ENCODE results near the gene FCHSD2.

The FCHSD2 gene

DNA sequence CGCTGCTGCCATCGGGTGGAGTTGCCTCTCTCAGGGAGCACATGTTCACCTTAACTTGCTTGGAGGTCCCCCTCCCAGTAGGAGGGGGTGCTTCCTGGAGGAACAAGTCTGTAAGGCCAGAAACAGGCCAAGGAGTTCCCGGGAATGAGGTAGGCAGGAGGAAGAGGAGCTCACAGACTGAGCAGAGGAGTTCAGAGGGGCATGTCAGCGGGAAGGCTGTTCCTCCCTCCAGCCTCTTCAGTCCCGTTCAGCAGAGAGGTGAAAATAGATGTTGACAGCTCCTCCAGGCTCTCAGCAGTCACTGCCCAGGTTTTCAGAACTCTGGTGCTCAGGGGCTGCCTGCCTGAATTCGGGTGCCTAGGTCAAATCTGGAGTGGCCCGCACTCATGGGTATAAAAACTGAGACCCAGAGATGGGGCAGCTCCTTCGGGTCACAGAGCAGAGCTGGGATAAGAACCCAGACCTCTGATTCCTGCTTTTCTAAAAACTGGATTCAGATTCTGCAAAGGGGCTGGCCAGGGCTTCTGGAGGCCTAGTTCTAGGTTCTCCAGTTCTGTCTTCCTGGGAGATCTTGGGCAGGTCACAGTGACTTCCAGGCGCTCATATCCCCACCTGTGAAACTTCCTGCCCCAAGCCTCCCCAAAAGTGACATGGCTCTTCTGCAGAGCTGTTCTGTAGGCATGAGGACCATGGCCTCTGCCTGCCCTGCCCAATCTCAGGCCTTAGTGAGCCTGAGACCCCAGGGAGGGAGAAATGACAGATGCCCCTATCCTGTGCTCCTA is 309.6 kb downstream of the FCHSD2 start:
- no peak for DNase-seq

GRCh38 chr11:72831521-72832300 is 310.4 kb downstream of the FCHSD2 start:
- DNase-seq: peak; percentile 74 to 86 (median 82)

DNA sequence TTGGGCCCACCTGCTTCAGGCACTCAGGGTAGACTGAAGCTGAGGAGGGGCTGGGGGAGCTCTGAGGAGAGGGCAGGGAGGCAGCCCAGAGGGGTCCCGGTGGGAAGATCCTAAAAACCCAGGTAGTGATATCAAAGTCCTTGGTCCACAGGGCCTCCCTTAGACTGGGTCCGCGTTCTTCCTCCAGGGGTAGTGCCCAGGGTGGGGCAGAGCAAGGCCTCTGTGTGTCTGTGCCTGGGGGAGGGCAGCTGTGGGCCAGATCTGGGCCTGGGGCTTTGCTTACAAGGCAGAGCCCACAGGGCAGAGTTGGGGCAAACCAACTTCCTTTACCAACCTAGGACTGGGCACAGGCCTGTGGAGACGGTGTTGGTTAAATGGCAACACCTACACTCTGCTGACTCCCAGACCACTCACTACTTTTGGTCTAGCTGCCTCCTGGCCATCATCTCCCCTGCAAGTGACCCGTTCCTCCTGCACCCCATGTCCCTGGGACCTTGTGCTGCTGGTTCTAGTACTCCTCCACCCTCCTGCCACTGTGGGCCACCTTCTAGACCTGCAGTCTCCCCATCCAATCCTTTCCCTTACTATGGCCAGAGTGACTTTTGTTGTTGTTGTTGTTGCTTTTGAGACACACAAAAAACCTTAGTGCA is 312.1 kb downstream of the FCHSD2 start:
- DNase-seq: no peak

GRCh38 chr11:72829178-72829577 is 312.9 kb downstream of the FCHSD2 start:
- no peak for DNase-seq

GRCh38 chr11:72828692-72829101 is 313.4 kb downstream of the FCHSD2 start:
- no peak for DNase-seq

DNA sequence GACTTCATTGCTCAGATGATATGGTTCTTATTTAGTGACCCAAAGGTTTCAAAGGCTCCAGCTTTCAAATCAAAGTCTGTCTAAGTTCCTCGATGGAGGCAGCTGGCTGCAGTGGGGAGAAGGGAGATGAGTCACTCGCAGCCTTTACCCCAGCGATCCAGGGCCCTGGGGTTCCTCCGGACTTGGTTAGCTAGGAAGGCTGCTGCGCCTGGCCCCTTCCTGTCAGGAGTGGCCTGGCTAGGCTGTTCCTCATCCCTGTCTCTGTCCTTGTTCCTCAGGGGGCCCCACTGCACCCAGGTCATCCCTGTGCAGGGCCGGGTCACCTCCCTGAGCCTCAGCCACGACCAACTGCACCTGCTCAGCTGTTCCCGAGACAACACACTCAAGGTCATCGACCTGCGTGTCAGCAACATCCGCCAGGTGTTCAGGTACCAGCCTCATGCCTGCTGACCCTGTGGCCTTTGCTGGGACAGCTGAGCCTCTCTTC is 314.0 kb downstream of the FCHSD2 start:
- peak; percentile 67 to 82 (median 76) for DNase-seq

GRCh38 chr11:72827656-72828055 is 314.5 kb downstream of the FCHSD2 start:
- peak in 1 of 4 experiments; percentile 31 for DNase-seq

- DNase-seq: no peak
Measured at GRCh38 chr11:72826942-72827480, 315.1 kb downstream of the FCHSD2 start.

DNA sequence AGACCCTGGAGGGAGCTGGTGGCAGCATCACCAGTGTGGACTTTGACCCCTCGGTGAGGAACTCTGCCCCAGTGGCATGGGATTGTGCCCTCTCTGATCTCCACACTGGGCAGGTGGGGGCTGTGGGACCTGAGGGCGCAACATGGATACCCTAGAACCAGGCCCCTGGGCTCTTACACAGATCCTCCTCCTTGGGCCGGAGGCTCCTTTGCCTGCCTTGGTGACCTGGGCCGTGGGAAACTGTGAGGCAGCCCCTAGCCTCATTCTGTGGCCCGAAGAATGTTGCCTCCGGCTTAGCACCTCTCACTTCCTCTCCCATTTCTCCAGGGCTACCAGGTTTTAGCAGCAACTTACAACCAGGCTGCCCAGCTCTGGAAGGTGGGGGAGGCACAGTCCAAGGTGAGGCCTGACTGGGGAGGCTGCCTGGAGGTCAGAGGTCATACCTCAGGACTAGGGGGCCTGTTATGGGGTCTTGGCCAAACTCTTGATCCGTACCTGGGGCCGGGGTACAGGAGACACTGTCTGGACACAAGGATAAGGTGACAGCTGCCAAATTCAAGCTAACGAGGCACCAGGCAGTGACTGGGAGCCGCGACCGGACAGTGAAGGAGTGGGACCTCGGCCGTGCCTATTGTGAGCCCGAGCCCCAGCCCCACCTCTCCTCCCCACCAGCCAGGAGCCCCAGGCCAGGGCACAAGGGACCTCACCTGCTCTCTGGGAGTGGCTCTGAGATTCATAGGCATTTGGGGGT is 315.8 kb downstream of the FCHSD2 start:
- DNase-seq: no peak

DNA sequence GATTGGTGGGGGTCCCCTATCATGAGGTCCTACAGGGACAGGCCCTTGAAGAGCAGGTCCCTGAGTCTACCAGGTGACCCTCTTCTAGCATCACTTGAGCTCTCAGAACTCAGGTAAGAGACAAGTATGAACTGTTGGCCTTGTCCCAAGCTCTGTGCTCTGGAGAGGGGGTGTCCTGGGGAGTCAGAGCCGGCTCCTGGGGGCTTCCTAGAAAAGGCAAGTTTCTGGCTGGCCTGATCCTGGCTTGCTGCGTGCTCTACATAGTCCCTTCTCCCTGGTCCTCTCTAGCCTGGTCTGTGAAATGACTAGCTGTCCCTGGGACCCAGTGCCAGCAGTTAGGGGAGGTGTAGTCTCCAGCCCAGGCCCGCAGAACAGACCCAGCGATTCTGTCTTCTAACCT is 316.5 kb downstream of the FCHSD2 start:
- DNase-seq: no peak

DNA sequence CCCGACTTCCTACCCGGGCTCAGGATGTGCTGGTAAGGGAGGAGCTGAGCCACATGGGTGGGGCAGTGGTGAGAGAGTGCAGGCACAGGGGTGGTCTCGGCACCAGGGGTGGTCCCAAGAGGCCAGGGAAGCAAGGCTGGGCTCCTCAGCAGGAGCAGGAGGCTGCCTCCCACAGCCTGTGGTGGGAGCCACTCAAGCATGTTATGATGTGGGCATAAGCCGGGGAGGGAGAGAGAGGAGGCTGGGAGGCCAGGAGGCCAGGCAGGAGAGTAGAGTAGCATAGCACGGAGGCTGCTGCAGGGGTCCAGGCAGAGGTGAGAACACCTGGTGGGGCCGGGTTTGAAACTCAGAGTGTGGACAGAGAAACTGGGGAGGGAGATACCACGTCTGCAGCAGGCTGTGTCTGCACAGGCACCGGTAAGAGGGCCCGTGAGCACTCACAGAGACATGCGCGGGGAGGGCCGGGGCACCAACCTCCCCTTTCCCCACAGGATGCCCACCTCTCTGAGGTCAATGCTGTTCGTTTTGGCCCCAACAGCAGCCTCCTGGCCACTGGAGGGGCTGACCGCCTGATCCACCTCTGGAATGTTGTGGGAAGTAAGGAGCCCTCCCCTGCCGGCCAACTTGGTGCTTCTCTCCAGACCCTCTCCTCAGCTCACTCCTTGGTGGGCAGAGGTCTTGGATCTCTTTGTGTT is 317.2 kb downstream of the FCHSD2 start:
- DNase-seq: no peak

GRCh38 chr11:72824020-72824419 is 318.1 kb downstream of the FCHSD2 start:
- no peak for DNase-seq

DNA sequence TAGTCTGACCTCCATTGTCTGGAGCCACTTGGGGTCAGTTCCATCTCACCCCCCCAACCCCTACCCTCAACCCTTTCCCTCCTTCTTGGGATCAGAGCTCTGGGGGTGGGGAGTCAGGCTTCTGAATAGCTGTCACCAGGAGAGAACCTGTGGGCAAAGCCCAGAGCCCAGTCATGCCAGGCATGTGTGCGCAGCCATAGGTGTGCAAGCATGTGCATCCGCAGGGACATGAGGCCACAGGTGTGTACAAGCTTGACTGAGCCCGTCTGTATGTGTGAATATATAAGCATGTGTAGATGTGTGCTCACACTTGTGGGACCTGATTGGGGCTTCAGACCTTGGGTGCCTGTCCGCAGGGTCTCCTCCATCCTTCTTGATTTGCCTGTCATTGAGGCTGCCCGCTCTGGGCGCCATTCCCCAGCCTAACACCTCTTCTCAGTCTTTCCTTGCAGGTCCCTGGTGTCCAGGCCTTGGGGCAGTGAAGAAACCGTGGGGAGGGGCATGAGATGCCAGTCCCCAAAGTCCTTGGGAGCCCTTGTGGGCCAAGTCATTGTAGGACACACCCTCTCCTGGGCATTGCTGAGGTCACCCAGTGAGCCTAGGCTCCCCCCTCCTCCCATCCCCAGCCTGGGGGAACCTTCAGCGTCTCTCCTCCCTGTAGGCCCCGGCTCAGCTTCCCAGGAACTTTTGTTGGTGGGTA is 318.9 kb downstream of the FCHSD2 start:
- no peak for DNase-seq

DNA sequence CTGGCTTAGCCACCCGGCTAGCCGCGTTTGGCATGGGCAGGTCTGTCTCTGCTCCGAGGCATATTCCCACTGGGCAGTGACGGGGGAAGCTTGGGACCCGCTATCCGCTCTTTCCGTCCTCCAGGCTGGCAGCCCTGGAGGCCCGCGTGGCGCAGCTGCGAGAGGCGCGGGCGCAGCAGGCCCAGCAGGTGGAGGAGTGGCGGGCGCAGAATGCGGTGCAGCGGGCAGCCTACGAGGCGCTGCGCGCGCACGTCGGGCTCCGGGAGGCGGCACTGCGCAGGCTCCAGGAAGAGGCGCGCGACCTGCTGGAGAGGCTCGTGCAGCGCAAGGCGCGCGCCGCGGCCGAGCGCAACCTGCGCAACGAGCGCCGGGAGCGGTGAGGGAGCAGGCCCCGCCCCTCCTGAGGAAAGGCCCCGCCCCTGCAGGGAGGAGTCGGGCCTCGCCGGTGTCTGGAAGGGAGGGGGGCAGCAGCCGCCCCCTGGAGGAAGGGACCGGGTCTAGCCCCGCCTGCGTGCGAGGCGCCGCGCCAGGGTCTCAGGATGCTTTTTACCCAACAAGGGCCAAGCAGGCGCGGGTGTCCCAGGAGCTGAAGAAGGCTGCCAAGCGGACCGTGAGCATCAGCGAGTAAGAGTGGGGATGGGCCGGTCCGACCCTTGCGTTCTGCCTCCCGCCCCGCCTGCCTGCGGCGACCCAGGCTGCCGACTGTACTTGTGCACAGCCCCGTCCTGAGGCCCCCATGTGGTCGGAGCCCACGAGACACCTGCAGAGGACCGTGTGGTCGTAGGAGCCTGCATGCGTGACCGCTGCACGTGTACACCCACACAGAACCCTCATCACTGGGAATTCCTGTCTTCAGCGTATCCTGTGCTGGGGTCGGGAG is 320.0 kb downstream of the FCHSD2 start:
- peak; percentile 57 to 83 (median 72) for DNase-seq

- DNase-seq: no peak
Measured at GRCh38 chr11:72821221-72821919, 320.7 kb downstream of the FCHSD2 start.

DNA sequence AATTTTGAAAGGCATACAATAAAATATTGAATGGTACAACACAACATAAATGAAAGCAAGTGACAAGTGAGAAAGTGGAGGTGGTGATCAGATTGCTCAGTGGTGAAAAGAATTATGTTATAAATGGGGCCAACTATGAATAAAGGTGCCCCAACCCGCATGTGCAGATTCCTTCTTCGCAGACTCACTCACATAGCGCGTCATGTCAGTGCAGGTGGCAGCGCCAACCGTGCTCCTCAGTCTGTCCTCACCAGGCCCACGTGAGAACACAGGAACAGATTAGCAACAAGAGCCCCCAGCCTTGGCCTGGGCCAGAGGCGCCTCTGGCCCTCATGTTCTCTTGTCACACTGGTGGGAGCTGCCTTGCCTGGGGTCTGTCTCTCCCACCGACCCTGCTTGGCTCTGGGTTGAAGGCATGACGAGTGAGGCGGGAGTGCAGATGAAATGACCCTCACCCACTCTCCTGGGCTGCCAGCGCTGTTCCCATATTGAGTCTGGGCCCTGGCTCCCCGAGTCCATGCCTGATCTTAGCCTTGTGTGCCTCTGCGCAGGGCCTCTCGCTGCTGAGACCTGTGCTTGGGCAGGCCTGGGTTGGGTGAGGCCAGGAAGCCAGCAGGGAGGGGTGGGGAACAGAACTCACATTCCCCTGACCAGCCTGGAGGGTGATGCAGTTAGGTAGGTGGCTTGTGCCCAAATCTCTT is 321.5 kb downstream of the FCHSD2 start:
- no peak for DNase-seq

DNA sequence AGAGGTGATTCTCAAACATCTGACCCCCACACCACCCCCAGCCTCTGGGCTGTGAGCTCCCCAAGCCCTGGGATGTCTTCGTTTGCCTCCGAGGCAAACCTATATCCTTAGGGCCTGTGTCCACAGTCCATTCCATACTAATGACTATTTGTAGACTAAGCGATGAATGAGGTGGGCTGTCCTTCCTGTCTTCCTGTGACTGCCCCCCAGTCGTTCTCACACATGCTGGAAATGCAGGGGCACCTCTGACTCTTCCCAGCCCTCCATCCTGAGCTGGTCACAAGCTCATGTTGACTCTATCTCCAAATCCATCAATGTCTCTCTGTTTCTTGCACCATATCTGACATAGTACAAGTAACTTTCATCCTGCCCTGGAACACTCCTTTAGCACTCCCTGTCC is 323.1 kb downstream of the FCHSD2 start:
- DNase-seq: no peak

DNA sequence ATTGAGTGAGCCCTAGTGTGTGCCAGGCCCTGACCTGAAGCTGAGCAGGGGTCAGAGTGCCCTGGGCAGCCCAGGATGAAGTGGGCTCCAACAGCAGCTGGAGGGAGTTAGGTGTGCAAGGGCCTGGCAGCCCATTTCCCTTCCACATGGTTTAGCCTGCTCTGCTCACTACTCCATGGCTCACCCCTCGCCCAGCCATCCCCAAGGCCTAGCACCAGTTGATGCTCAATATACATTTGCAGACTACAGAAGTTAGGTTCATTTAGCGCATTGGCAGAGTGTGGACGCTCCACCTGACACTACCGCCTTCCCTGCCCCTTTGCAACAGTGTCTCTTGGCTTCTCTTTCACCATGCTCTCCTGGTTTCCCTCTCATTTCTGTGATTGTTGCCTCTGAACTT is 324.2 kb downstream of the FCHSD2 start:
- DNase-seq: no peak

All from suppressor macrophage (primary cell).